HepG2 (cell line): ENCODE measurements around the gene LRRC3C. TPM values are rescaled to one million over a fixed set of nuclear protein-coding genes. Genes with fewer than 3 reads are reported as not detected.
A peak's percentile ranks its signal among the peaks of the same experiment; 100 is the strongest.

Source experiments
- ARNT ChIP-seq: fragments of 450-650 bp; IDR thresholded peaks from 2 replicates; pipeline ENCODE4 v1.6.1; 2017
- GMEB2 ChIP-seq: IDR thresholded peaks from 2 replicates; pipeline ENCODE4 v1.6.1; 2016; ENCODE audit warnings: missing biosample characterization, missing genetic modification reagents, low read depth
- GTF3A ChIP-seq: sonication (generic); formaldehyde crosslinking; conservative IDR thresholded peaks from 2 replicates; pipeline ENCODE4 v1.4.0; 2020; ENCODE audit warnings: mild to moderate bottlenecking, missing genetic modification reagents
- HMGA1 ChIP-seq: sonication (generic); formaldehyde crosslinking; conservative IDR thresholded peaks from 2 replicates; pipeline ENCODE4 v1.4.0; 2020; ENCODE audit warnings: missing genetic modification reagents
- HOXA3 ChIP-seq: sonication (generic); formaldehyde crosslinking; IDR thresholded peaks from 2 replicates; pipeline ENCODE4 v1.5.0; 2020; ENCODE audit warnings: missing genetic modification reagents
- KLF12 ChIP-seq: sonication (generic); formaldehyde crosslinking; IDR thresholded peaks from 2 replicates; pipeline ENCODE4 v1.4.0; 2020; ENCODE audit warnings: missing genetic modification reagents, borderline replicate concordance
- MAFK ChIP-seq, 2 experiments: IDR thresholded peaks in 1 of 2; conservative IDR thresholded peaks in 1 of 2; 2 replicates each; pipeline ENCODE4 v1.6.1; 2011; ENCODE audit warnings: improper control_type of control experiment in 2 of 2, low read length in 2 of 2
- MYC ChIP-seq: sonication (generic); formaldehyde crosslinking; IDR thresholded peaks from 2 replicates; pipeline ENCODE4 v1.9.0; 2021; ENCODE audit warnings: missing genetic modification reagents, borderline replicate concordance
- PHB2 ChIP-seq: fragments of 450-650 bp; IDR thresholded peaks from 2 replicates; pipeline ENCODE4 v1.6.1; 2018; ENCODE audit not compliant: partially characterized antibody
- TEAD2 ChIP-seq: sonication (generic); formaldehyde crosslinking; IDR thresholded peaks from 2 replicates; pipeline ENCODE4 v1.9.0; 2021; ENCODE audit warnings: missing genetic modification reagents
- ZBTB1 ChIP-seq: sonication (generic); formaldehyde crosslinking; IDR thresholded peaks from 2 replicates; pipeline ENCODE4 v1.4.0; 2020; ENCODE audit warnings: missing genetic modification reagents, borderline replicate concordance
- ZBTB20 ChIP-seq: sonication (generic); formaldehyde crosslinking; IDR thresholded peaks from 2 replicates; pipeline ENCODE4 v1.8.1; 2023; ENCODE audit warnings: missing genetic modification reagents, low read depth, mild to moderate bottlenecking, borderline replicate concordance
- ZFP41 ChIP-seq: sonication (generic); formaldehyde crosslinking; IDR thresholded peaks from 2 replicates; pipeline ENCODE4 v1.4.0; 2020; ENCODE audit warnings: mild to moderate bottlenecking, missing genetic modification reagents, borderline replicate concordance
- ZNF180 ChIP-seq: sonication (generic); formaldehyde crosslinking; IDR thresholded peaks from 2 replicates; pipeline ENCODE4 v1.4.0; 2020; ENCODE audit warnings: low read depth, missing genetic modification reagents, borderline replicate concordance
- ZNF256 ChIP-seq: sonication (generic); formaldehyde crosslinking; conservative IDR thresholded peaks from 2 replicates; pipeline ENCODE4 v1.4.0; 2020; ENCODE audit warnings: missing genetic modification reagents
- ZNF331 ChIP-seq: sonication (generic); formaldehyde crosslinking; IDR thresholded peaks from 2 replicates; pipeline ENCODE4 v1.4.0; 2020; ENCODE audit warnings: missing genetic modification reagents
- ZNF333 ChIP-seq: sonication (generic); formaldehyde crosslinking; IDR thresholded peaks from 2 replicates; pipeline ENCODE4 v1.4.0; 2020; ENCODE audit warnings: mild to moderate bottlenecking, missing genetic modification reagents, borderline replicate concordance
- ZNF501 ChIP-seq: sonication (generic); formaldehyde crosslinking; IDR thresholded peaks from 2 replicates; pipeline ENCODE4 v1.5.1; 2020; ENCODE audit warnings: mild to moderate bottlenecking, moderate library complexity, missing genetic modification reagents
- ZNF589 ChIP-seq: sonication (generic); formaldehyde crosslinking; conservative IDR thresholded peaks from 2 replicates; pipeline ENCODE4 v1.8.0; 2022; ENCODE audit warnings: mild to moderate bottlenecking, moderate library complexity, missing genetic modification reagents
- ZNF780A ChIP-seq: sonication (generic); formaldehyde crosslinking; IDR thresholded peaks from 2 replicates; pipeline ENCODE4 v1.8.0; 2022; ENCODE audit warnings: mild to moderate bottlenecking, missing genetic modification reagents, moderate library complexity
- ZSCAN30 ChIP-seq: sonication (generic); formaldehyde crosslinking; IDR thresholded peaks from 2 replicates; pipeline ENCODE4 v1.5.0; 2020; ENCODE audit warnings: mild to moderate bottlenecking, missing genetic modification reagents
- ZSCAN9 ChIP-seq: IDR thresholded peaks from 2 replicates; pipeline ENCODE4 v1.6.1; 2016; ENCODE audit warnings: borderline replicate concordance
- polyA plus RNA-seq, 8 experiments: library from polyadenylated mRNA; depleted of rRNA in 3 of 8; stranded (reverse) in 7 of 8; unstranded in 1 of 8; fragments of >200 nt; fragmentation: Illumina TruSeq in 4 of 8; extraction: Trizol in 4 of 8; gene quantifications; 2 replicates each; pipeline versions ENCODE4 v1.2.1 to v1.2.3, GENCODE V29; 2011 to 2016; ENCODE audit warnings: low read depth in 4 of 8, missing spikeins in 1 of 8, mixed read lengths in 1 of 8; ENCODE audit not compliant: insufficient read depth in 1 of 8
- total RNA-seq, 5 experiments: library from RNA; depleted of rRNA; stranded (reverse); fragments of >200 nt; fragmentation: Illumina TruSeq; extraction: Trizol; gene quantifications; 2 replicates each; pipeline ENCODE4 v1.2.3, GENCODE V29; 2016; ENCODE audit warnings: low read depth in 1 of 5
- TF ChIP-seq, protein P1 (sequence below): fragments of 450-650 bp; IDR thresholded peaks from 2 replicates; pipeline ENCODE4 v1.6.1; 2017
- TF ChIP-seq, protein P2 (sequence below): IDR thresholded peaks from 2 replicates; pipeline ENCODE4 v1.6.1; 2016; ENCODE audit warnings: low read depth, borderline replicate concordance
- TF ChIP-seq, protein P3 (sequence below): sonication (generic); formaldehyde crosslinking; IDR thresholded peaks from 2 replicates; pipeline ENCODE4 v1.5.0; 2020; ENCODE audit warnings: mild to moderate bottlenecking, missing genetic modification reagents

LRRC3C gene
- total and polyA plus RNA-seq, 2 of the 13 experiments (the other 11 are each of a cell fraction or from before 2014, with no cell fraction given), result 0.17 TPM; not detected in 1

DNA sequence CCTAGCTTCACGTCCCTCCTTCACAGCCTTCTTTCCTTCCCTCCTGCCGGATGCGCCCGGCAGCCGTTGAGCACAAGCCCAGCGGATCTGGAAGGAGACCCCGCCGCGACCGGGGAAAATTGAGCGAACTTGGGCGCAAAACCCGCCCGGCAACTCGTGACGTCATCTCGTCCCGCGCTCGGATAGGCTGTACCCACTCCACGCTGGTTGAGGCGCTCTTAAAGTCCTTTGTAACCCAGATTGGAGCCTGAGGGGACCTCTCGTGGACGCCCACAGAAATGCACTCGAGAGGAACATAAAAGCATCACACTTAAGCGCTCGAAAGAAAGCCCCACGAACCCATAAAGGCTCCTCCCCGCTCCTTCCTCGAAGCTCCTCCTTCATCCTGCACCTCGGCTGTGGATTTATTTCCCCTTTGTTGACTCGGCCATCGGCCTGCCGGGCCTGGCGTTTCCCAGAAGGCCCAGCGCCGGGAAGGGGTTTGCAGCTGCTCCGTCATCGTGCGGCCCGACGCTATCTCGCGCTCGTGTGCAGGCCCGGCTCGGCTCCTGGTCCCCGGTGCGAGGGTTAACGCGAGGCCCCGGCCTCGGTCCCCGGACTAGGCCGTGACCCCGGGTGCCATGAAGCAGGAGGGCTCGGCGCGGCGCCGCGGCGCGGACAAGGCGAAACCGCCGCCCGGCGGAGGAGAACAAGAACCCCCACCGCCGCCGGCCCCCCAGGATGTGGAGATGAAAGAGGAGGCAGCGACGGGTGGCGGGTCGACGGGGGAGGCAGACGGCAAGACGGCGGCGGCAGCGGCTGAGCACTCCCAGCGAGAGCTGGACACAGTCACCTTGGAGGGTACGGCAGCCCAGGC lies 53.0 kb downstream of the LRRC3C start, which contains the start of gene PSMD3 (continued):
- TF ChIP-seq ZNF780A (CRISPR knock-in tag), result peak; percentile 88
- peak; percentile 99 for TF ChIP-seq ZNF501 (CRISPR knock-in tag)
- peak; percentile 94; the same call in 1 of the 2 replicates for TF ChIP-seq TEAD2
- no peak for TF ChIP-seq ZNF180 (CRISPR knock-in tag)
- TF ChIP-seq, protein P1, sequence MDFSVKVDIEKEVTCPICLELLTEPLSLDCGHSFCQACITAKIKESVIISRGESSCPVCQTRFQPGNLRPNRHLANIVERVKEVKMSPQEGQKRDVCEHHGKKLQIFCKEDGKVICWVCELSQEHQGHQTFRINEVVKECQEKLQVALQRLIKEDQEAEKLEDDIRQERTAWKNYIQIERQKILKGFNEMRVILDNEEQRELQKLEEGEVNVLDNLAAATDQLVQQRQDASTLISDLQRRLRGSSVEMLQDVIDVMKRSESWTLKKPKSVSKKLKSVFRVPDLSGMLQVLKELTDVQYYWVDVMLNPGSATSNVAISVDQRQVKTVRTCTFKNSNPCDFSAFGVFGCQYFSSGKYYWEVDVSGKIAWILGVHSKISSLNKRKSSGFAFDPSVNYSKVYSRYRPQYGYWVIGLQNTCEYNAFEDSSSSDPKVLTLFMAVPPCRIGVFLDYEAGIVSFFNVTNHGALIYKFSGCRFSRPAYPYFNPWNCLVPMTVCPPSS, result no peak
- no peak for TF ChIP-seq PHB2
- TF ChIP-seq ZBTB20 (CRISPR knock-in tag), result peak; percentile 94
- TF ChIP-seq ZSCAN9 (CRISPR knock-in tag), result peak; percentile 97
- TF ChIP-seq GMEB2 (CRISPR knock-in tag), result peak; percentile 74
- TF ChIP-seq ZNF331 (CRISPR knock-in tag), result peak; percentile 95
- peak; percentile 92 for TF ChIP-seq ZSCAN30 (CRISPR knock-in tag)
- TF ChIP-seq HOXA3 (CRISPR knock-in tag), result peak; percentile 93
- peak; percentile 95; the same call in 1 of the 2 replicates for TF ChIP-seq ZFP41
- TF ChIP-seq ZNF589, result peak; percentile 98
- TF ChIP-seq ARNT, result no peak
- peak in 1 of 2 experiments; percentile 80; a peak in 2 of 4 replicates for TF ChIP-seq MAFK (conservative IDR thresholded peaks at IDR 0.05 in 1 of 2, IDR thresholded peaks at IDR 0.05 in 1 of 2; ENCODE audit: low read length in 2 of 2)
- peak; percentile 96 for TF ChIP-seq MYC (CRISPR knock-in tag)
- TF ChIP-seq, protein P2, sequence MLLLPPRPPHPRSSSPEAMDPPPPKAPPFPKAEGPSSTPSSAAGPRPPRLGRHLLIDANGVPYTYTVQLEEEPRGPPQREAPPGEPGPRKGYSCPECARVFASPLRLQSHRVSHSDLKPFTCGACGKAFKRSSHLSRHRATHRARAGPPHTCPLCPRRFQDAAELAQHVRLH (CRISPR knock-in tag), result peak; percentile 97
- TF ChIP-seq HMGA1 (CRISPR knock-in tag), result no peak
- TF ChIP-seq GTF3A (CRISPR knock-in tag), result 0 out of 2 replicates have a peak, but pooled peaks have one; percentile 48
- TF ChIP-seq, protein P3, sequence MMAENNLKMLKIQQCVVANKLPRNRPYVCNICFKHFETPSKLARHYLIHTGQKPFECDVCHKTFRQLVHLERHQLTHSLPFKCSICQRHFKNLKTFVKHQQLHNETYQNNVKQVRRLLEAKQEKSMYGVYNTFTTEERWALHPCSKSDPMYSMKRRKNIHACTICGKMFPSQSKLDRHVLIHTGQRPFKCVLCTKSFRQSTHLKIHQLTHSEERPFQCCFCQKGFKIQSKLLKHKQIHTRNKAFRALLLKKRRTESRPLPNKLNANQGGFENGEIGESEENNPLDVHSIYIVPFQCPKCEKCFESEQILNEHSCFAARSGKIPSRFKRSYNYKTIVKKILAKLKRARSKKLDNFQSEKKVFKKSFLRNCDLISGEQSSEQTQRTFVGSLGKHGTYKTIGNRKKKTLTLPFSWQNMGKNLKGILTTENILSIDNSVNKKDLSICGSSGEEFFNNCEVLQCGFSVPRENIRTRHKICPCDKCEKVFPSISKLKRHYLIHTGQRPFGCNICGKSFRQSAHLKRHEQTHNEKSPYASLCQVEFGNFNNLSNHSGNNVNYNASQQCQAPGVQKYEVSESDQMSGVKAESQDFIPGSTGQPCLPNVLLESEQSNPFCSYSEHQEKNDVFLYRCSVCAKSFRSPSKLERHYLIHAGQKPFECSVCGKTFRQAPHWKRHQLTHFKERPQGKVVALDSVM (CRISPR knock-in tag), result peak; percentile 74
- TF ChIP-seq ZBTB1 (CRISPR knock-in tag), result no peak
- peak; percentile 72; the same call in 1 of the 2 replicates for TF ChIP-seq ZNF256 (CRISPR knock-in tag)
- TF ChIP-seq ZNF333, result peak; percentile 95
- peak; percentile 96 for TF ChIP-seq KLF12 (CRISPR knock-in tag)
